NCI-H128 (cell line): ENCODE measurements around the gene MEF2D.

Experiments used
- DNase-seq: peaks from one replicate; lab custom pipeline; 2025; ENCODE audit not compliant: unreplicated experiment; lab: John Stamatoyannopoulos, UW

The MEF2D gene

DNA sequence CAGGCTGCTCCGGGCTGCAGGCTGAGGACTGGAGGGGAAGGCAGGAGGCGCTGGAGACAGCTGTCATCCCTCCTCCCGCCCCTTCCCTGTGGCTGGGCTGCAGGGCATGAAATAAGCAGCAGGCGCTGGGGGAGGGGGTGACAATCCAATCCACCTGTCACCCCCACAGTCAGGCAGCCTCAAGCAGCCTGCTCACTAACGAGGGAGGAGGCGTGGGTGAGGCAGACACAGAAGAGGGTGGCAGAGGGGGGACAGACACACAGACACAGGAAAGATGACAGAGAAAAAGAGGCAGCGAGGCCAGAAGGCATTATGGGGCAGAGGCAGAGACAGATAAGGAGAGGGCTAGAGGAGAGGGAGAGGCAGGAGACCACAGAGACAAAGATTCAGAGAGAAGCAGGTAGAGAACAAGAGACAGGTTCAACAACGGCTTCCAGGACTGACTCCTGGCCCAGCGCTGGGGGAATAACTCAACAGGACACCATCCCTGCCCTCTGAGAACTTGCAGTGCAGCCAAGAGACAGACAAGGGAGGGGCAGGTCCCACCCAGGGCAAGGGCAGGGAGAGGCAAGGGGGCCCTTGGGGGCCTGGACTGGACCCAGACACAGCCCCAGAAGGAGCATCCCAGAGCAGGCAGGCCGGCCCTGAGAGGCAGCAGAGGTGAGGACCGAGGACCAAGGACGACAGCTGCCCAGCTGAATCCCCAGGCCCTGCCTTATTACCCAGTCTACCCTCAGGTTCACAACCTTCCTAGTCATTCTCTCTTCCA lies 11.2 kb downstream of the MEF2D start:
- peak; percentile 47 for DNase-seq

DNA sequence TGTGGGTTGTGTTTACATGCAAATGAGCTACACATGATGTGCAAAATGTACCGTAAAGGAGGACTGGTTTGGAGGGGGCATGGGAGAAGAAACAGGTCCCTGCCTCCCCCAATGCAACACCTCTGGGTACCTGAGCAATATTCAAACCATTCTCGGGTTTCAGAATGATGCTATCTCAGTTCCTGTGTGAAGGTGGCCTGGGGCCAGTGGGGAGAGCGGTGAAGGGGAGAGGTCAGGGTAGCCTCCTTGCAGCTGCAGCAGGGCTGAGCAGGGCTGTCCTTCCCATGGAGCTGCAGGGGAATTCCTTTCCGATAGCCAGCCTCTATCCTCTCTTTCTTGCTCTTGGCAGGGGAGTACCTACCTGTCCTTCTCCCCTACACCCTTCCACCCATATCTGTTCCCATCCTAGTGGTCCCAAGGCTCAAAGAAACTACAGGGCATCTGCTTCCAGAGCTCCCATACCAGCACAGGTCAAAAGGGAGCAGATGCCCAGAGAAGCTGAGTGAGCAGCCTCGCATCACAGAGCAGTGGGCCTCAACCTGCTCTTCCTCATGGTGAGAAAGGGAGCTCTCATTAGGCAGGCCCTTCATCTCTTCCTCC lies 11.9 kb downstream of the MEF2D start:
- no peak for DNase-seq

DNA sequence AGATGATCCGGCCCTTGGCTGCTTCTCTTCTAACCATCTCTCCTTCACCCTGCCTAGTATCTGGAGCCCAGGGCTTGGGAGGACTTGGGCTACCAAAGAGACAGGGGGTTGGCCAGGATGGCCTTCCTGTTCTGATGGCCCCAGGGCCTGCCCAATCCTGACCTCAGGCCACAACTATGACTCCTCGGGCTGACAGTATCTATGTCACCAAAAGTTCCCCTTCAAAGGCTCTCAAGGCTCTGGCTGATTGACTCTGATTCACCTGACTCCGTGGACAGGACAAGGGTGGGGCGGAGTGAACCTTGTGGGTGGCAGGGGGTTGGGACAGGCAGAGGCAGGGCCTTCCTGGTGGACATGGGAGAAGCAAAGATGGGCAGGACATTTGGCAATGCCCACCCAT lies 12.7 kb downstream of the MEF2D start:
- DNase-seq: no peak

DNA sequence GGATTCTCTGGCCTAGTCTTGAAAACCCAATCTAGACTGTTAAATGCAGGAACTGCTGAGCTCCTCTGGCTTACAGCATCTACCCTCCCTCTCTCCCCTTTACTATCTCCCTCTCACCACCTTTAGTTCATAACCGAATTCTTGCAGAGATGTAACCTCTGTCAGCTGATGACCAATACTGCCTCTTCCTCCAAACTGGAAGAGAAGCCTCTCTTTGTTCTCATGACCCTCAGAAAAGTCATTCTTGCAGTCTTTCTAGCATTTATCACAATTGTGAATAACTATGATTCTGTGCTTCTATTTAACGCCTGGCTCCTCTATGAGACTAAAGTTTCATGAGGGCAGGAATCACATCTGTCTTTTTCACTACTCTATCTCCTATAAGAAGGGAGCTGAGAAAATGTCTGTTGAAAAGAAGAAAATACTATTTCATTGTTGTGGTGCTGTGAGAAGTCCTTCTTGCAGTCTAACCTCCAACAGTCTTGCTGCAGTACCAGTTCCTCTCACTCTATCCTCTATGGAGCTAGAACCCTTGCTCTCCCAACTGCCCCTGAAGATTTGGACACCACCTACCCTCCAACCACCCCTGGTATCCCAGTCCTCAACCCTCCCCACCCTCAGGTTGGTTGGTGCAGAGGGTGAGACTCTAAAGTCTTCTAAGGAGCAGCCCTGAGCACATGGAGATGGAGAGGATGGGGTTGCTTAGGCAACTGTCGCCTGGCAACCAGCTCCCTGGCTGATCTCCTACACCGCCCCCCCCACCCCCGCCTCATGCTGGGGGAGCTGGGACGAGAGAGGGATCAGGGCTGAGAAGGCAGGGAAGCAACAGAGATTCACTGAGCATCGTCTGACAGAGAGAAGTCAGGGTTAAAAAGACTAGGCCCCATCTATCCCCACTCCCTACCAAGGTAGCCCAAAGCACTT lies 13.9 kb downstream of the MEF2D start:
- DNase-seq: no peak

DNA sequence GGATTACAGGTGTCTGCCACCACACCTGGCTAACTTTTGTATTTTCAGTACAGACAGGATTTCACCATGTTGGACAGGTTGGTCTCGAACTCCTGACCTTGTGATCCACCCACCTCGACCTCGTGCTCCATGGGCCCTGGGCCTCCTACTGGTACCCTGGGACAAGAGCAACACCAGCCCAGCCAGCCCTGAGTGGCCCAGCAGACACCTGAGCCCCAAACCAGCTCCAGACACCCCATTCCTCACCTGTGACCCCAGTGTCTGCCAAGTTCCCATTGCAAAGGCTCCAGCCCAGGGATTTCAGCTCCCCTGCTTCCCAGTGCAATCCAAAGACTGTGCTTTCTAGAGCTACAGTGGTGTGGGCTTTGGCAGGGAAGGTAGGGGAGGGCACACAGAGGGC lies 14.6 kb downstream of the MEF2D start:
- no peak for DNase-seq

DNA sequence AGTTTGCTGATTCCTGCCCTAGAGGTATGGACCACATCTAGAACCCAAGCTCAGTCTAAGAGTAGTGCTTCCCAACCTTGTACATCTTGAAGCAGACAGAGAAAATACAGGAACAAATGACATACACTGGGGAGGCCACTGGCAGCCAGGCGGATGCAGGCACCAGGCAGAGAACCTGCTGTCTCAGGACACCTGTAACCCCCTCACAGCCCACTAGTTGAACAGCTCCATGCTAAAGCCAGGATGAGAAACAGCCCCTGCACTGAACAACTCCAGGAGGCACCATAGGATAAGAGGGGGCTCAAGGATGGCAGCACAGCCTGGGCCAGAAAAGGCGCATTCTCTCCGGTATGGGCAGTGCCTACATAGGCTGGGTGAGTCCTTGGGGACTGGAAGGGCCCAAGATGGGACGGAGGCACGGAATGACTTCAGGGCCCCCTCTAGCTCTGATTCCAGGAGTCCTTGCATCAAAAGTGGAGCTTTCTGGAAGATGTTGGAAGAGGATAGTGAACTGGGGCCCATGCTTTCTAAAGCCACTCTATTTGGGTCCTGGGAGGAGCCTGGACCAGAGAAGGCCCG lies 16.0 kb downstream of the MEF2D start:
- no peak for DNase-seq

DNA sequence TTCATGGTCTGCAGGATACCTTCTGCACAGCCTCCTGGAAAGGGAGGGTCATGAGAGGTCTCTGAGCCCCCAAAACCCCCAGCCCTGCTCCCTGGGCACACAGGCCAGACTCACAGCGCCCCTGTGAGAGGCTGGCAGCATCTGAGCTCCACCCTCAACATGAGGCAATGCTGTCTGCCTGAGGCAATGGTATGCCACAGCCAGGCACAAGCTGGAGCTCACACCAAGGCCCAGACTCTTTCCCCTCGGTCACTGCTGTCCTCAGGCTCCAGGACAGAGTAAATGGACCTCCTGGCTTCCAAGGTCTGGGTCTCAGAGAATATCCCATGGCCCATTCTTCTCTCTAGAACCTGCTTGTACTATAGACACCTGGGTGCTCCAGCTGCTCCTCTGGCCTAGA lies 17.2 kb downstream of the MEF2D start:
- DNase-seq: no peak

DNA sequence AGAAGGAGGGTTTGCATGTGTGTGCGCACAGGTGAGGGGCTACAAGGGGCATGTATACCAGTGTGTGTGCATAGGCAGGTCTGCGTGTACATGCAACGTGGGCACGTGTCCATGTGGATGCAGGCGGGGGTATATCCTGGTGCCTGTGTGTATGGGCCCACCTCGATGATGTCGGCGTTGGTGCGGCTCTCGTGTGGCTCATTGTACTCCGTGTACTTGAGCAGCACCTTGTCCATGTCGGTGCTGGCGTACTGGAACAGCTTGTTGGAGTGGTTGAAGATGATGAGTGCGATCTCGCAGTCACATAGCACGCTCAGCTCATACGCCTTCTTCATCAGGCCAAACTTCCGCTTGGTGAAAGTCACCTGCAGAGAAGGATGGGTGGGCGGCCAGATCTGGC lies 18.3 kb downstream of the MEF2D start:
- no peak for DNase-seq

DNA sequence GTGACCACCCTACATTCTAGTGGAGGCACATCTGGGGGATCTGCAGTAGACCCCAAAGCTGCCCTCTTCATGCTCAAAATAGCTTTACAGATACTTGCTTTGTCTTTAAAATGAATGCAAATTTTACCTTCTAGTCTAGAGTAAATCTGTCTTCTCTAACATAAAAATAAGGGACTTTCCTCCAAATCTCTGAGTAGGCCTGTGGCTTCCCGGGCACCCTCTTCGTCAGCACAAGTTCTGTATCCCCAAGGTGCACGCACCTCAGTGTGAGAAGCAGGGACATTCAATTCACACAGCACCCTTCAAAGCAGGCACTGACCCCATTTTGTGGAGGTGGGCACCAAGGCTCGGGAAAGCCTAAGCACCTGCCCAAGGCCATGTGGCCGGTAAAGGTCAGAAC lies 19.0 kb downstream of the MEF2D start:
- DNase-seq: no peak

DNA sequence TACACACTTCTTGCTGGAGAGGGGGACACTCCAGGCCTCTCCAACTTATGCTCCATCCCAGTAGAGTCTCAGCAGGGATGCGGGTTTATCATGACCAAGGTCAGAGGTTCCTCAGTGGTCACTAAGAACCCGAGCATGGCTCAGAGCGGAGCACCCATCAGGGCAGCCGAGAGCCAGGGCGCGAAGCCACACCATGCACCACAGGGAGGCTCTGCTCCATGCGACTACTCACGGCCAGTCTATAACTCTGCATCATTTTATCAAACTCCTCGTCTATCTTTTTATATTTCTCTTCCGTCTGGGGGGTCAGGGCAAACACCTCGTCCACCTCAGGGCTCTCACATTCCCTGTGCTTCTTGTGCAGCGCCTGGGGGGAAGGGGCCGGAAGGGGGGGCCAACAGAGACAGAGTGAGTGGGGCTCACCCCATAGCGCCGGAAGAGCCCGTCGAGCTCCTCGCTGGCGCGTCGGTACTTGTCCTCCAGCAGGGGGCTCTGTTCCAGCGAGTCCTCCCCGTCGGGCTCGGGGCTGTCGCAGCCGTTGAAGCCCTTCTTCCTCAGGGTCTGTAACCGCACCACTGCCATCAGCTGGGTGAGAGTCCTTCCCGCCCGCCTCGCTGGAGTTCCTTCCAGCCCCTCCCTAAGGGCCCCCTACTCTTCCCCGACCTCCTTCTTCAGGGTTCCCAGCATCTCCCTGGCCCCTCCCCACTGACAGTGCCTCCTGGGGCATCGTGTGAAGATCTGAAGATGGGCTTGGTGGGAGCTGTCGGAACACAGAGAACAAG lies 20.0 kb downstream of the MEF2D start:
- DNase-seq: no peak

DNA sequence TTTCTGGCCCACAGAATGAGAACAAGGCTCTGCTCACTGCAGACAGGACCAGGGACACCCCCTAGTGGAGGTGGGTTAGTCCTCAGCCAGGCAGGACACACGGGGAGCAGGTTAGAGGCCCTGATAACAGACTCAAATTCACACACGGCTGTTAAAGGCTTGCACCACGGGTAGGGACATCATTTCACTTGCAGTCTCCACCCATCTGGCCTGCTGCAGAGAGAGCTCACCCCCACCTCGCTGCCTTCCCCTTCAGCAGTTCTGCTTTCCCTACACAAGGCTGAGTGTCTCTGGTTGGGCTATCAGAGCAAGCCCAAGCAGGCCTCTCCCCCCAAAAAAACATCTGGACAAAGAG lies 20.6 kb downstream of the MEF2D start:
- DNase-seq: no peak

DNA sequence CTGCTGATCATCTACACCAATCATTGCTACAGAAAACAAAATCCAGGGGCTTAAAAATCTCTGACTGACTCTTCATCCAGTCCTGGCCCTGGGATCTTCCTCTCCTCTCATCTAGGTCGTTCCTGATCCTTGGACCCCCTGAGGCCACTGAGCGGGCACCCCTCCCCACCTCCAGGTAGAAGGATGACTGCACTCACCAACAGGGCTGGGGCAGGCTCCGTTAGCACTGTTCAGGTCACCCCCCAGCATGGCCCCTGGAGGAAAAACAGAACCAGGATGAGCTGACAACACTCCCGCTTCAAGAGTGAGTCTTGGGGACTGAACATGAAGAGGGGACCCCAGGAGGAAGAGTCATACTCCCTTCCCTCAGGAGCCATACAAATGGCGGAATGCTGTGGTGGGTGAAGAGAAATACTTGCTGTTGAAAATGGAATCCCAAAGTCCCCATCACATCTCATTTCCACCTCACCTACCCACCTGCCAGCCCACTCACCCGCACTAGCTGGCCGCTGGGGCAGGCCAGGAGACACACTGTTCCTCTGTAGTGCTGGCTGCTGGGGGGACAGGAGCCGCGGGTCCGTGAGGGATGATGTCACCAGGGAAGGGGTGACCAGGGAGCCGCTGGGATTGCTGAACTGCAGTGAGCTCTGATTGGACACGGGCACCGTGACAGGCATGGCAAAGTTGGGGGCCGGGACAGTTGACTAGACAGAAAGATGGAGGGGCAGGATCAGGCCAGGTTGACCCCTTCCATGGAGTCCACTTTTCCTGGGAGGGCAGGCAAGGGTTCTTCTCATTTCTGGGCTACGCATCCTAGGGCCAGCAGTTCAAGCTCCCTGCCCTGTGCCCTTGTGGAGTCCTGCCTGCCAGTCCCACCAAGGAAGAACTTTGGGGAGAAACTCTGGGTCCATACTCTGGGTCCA lies 21.2 kb downstream of the MEF2D start:
- no peak for DNase-seq

DNA sequence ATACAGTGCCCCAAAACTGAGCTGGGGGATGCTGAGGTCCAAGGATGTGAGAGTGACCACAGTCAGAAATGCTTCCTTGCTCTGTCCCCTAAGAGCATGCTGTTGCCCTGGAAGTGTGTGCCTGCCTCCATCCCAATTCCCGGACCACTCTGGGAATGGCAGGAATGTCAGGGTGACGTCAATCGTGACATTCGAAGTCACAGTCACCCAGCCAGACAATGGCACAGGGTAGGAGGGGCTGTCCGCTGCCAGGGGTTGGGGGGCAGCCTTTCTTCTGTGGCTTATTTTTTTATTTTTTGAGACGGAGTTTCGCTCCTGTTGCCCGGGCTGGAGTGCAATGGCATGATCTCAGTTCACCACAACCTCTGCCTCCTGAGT lies 22.3 kb downstream of the MEF2D start:
- DNase-seq: no peak

DNA sequence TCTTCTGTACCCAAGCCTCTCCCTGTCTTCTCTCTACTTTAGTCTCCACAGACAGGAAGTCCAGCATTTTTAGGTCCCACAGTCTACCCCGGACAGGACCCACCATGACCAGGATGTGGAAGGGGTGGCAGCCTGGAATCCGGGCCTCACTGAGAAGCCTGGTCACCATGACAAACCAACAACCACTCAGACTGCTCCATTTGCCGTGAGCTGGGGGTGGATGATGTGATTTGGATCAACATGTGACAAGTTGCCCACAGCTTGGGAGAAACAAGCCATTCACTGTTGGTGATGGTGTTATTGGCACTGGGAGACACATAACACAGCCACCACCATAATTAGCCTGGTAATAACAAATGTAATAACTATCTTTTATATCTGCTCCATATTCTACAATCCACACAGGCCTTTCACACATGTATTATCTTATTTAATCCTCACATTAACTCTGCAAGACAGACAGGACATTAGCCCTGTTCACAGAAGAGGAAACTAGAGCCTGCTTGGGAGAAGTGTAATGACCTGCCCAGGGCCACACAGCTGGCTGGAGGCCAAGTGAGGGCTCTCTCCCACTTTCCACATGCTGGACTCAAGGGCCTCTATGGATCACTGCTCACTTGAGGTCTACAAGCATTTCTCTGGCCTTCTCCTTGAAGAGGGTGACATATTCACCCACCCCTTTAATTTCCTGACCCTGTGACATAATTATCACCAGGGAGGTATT lies 22.9 kb downstream of the MEF2D start:
- DNase-seq: no peak

DNA sequence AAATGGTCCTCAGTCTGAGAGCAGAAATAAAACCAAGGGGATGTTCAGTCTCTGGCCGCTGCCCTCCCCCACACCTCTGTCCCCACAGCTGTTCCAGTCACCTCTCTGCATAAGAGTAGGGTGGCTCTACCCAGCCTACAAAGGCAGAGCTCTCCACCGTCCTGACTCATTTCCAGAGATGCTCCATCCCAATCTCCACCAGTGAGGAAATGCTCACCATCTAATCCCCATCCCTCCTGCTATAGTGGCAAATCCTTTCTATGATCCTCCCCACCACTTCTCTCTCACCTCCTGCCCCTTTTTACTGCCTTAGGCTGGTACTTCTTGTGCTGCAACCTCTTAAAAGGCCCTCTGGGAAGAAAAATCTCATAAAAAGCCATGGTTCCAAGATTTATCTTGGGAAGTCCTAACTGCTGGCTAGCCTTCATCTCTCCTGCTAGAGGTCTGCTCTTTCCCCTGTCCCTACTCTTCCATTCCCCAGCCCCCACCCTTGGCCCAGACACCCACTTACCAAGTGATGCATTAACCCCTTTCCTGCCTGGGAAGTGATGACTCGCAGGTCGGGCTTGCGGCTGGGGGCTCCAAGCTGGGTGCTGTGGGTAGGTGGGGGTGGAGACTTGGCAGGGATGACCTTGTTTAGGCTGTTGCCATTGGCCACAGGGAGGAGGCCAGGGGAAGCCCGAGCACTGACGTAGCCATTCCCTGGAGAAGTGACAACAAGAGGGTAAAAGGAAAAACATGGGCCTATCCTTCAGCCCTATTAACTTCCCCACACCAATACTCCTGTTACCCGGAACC lies 23.9 kb downstream of the MEF2D start:
- DNase-seq: no peak

DNA sequence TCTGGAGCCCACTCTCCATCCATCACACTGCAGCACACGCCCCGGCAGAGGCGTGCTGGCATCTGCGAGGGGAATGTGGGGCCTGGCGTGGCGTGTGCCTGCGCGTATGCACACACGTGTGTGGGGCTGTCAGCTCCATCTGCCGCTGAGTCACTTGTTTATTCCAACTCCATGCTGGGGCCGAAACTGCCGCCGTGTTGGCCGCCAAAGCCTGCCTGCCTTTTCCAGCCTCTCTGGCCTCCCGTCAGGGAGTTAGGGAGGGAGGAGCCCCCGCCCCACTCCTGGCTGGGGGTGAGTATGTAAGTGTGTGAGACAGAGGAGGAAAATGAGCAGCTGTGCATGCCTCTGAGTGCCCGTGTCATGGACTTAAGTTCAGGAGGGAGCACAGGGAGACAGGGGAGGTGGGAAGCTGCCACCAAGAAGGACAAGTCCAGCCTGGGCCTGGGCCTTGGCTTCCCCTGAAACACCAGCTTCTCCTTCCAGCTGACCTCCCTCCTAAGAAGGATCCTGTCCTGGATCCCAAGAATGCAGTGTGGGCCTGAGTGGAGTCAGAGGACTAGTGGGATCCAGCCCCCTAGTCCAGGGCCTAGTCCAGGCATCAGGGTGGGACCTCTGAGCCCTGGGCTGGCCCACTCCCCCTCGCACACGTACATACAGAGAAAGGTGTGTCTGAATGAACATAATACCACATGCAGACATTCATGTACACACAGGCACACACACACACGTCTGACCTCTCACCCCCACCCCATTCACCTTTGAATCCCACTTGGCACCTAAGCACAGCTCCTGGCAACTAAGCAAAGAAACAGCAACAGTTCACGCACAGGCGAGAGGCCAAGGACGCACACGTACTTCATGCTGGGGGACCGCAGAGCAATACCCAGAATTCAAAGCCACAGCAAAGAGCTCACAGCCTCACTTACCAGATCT lies 24.7 kb downstream of the MEF2D start:
- no peak for DNase-seq

DNA sequence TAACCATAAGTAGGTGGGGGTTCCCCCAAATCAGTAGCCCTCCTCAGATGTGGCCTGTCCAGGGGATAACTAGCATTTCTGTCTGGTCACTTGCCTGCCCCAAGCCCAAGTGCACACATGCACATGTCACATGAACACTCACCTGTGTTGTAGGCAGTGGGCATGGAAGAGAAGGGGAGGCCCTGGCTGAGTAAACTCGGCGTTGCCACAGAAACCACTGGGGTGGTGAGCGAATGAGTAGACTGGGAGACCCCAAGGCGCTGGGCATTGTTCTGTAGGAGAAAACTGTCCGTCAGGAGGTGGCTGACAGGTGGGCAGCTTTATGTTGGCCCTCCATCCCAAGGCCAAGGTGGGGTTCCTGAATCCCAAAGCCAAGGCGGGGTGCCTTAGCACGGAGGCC lies 25.6 kb downstream of the MEF2D start:
- no peak for DNase-seq
